ENCODE data around the gene VDAC1. TPM values are rescaled to one million over a fixed set of nuclear protein-coding genes. Genes with fewer than 3 reads are reported as not detected.

Gene VDAC1
- total and polyA plus RNA-seq, 2 of the 8 experiments (the other 6 are each of a cell fraction or from before 2014, with no cell fraction given) = 111 to 301 TPM

DNA sequence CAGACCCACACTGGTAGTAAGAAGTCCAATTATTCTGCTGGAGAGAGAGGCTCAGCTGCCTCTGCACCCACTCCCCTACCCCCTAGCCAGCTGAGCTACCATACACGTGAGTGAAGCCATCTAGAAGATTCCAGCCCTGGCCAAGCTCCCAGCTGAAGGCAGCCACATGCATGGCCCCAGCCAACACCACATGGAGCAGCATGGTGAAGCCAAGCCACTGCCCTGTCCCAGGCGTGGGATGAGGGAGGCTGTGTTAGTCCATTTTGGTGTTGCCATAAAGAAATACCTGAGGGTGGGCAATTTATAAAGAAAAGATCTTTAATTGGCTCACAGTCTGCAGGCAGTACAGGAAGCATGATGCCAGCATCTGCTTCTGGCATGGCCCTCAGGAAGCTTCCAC lies 20.0 kb upstream of the VDAC1 start (continued):
- TF ChIP-seq RFX5 (IDR thresholded peaks at IDR 0.05; ENCODE audit: borderline replicate concordance, low read depth, low read length) = no peak
- no peak for TF ChIP-seq PHF8 (conservative IDR thresholded peaks at IDR 0.05; ENCODE audit: low read depth, low read length)
- TF ChIP-seq BCL11A (IDR thresholded peaks at IDR 0.05; ENCODE audit: low read depth in 2 of 2, low read length in 2 of 2) = no peak
- TF ChIP-seq, protein P1, sequence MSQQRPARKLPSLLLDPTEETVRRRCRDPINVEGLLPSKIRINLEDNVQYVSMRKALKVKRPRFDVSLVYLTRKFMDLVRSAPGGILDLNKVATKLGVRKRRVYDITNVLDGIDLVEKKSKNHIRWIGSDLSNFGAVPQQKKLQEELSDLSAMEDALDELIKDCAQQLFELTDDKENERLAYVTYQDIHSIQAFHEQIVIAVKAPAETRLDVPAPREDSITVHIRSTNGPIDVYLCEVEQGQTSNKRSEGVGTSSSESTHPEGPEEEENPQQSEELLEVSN (IDR thresholded peaks at IDR 0.05) = no peak

Data from H1 (cell line).